Measurements from ENCODE around the gene UBE2L3.

The UBE2L3 gene

GRCh38 chr22:21646608-21647590, 79.4 kb downstream of the UBE2L3 start:
- TF ChIP-seq EZH2phosphoT487 (conservative IDR thresholded peaks at IDR 0.05; ENCODE audit: low read length) (no peak), CTCF (IDR thresholded peaks at IDR 0.05; ENCODE audit: insufficient read depth, low read length, poor library complexity, severe bottlenecking) (peak; percentile 37)
- Histone ChIP-seq H3K27ac (ENCODE audit: low read depth, low read length) (no peak overlapping the region), H3K9me3 (ENCODE audit: insufficient read depth, low read length) (no peaks in the 10 kb centered on the region), H4K20me1 (ENCODE audit: low read depth, low read length) (no peaks in the 10 kb centered on the region), H3K27me3 (ENCODE audit: low read length) (no peaks in the 10 kb centered on the region), H3K9ac (ENCODE audit: low read length) (no peak overlapping the region), H3K36me3 (ENCODE audit: low read length) (no peaks in the 10 kb centered on the region), H3K4me2 (ENCODE audit: low read depth, low read length, poor library complexity, severe bottlenecking) (no peak overlapping the region), H3K79me2 (ENCODE audit: insufficient read depth, low read length) (peaks cover 6% of the 10 kb centered on the region; the same call in 1 of the 2 replicates), H3K4me3 (ENCODE audit: insufficient read depth, low read length, poor library complexity, severe bottlenecking) (no peak overlapping the region), H3K9me2 (replicated peaks; ENCODE audit: insufficient read depth, low read length) (no peaks in the 10 kb centered on the region), H2AFZ (ENCODE audit: low read depth, low read length, severe bottlenecking) (no peak overlapping the region), H3F3A (ENCODE audit: insufficient read depth) (0 out of 2 replicates have a peak, but pooled peaks cover 4% of the 10 kb centered on the region)

- Histone ChIP-seq H3K27ac (ENCODE audit: low read depth, low read length) (no peak overlapping the region), H3K9me3 (ENCODE audit: insufficient read depth, low read length) (no peaks in the 10 kb centered on the region), H3F3A (ENCODE audit: insufficient read depth) (0 out of 2 replicates have a peak, but pooled peaks cover 4% of the 10 kb centered on the region), H3K4me3 (ENCODE audit: insufficient read depth, low read length, poor library complexity, severe bottlenecking) (no peak overlapping the region), H3K9me2 (replicated peaks; ENCODE audit: insufficient read depth, low read length) (no peaks in the 10 kb centered on the region), H3K79me2 (ENCODE audit: insufficient read depth, low read length) (no peaks in the 10 kb centered on the region), H3K9ac (ENCODE audit: low read length) (0 out of 2 replicates have a peak overlapping the region, but pooled peaks have one; percentile 85), H3K27me3 (ENCODE audit: low read length) (no peaks in the 10 kb centered on the region), H4K20me1 (ENCODE audit: low read depth, low read length) (no peaks in the 10 kb centered on the region), H3K36me3 (ENCODE audit: low read length) (no peaks in the 10 kb centered on the region), H3K4me2 (ENCODE audit: low read depth, low read length, poor library complexity, severe bottlenecking) (no peak overlapping the region), H2AFZ (ENCODE audit: low read depth, low read length, severe bottlenecking) (no peak overlapping the region)
- no peak for TF ChIP-seq EZH2phosphoT487 (conservative IDR thresholded peaks at IDR 0.05; ENCODE audit: low read length)
- no peak for TF ChIP-seq CTCF (IDR thresholded peaks at IDR 0.05; ENCODE audit: insufficient read depth, low read length, poor library complexity, severe bottlenecking)
Observed at GRCh38 chr22:21650280-21650679, 82.8 kb downstream of the UBE2L3 start.

- Histone ChIP-seq H3K27ac (ENCODE audit: low read depth, low read length) (peak overlapping the region; percentile 74), H3K79me2 (ENCODE audit: insufficient read depth, low read length) (no peaks in the 10 kb centered on the region), H3K36me3 (ENCODE audit: low read length) (no peaks in the 10 kb centered on the region), H3K9me2 (replicated peaks; ENCODE audit: insufficient read depth, low read length) (no peaks in the 10 kb centered on the region), H3F3A (ENCODE audit: insufficient read depth) (0 out of 2 replicates have a peak, but pooled peaks cover 4% of the 10 kb centered on the region), H3K27me3 (ENCODE audit: low read length) (no peaks in the 10 kb centered on the region), H4K20me1 (ENCODE audit: low read depth, low read length) (no peaks in the 10 kb centered on the region), H2AFZ (ENCODE audit: low read depth, low read length, severe bottlenecking) (peak overlapping the region; percentile 77), H3K9me3 (ENCODE audit: insufficient read depth, low read length) (no peaks in the 10 kb centered on the region), H3K4me2 (ENCODE audit: low read depth, low read length, poor library complexity, severe bottlenecking) (peak overlapping the region; percentile 78), H3K4me3 (ENCODE audit: insufficient read depth, low read length, poor library complexity, severe bottlenecking) (peak overlapping the region; percentile 88), H3K9ac (ENCODE audit: low read length) (peak overlapping the region; percentile 85)
- TF ChIP-seq CTCF (IDR thresholded peaks at IDR 0.05; ENCODE audit: insufficient read depth, low read length, poor library complexity, severe bottlenecking) (no peak), EZH2phosphoT487 (conservative IDR thresholded peaks at IDR 0.05; ENCODE audit: low read length) (no peak)
Observed at GRCh38 chr22:21650823-21651520, 83.5 kb downstream of the UBE2L3 start.
